Vagina (tissue), 2 donors: ENCODE results near the gene REXO1. TPM values are rescaled to one million over a fixed set of nuclear protein-coding genes. Genes with fewer than 3 reads are reported as not detected.
"Not testable (repeated sequence)": the region's sequence is repeated elsewhere in the genome, so short reads cannot be mapped to it uniquely, and the experiment has no call there.

Experiments
- DNase-seq, 2 donors: peaks; one replicate each; pipeline ENCODE4 v3.0.0-alpha.2; 2017; ENCODE audit errors: extremely low spot score in 2 of 2
- H3K27ac ChIP-seq: fragments of 200-600 bp; sonication (generic); one replicate; pipeline ENCODE4 v1.5.1; 2019
- H3K27me3 ChIP-seq: fragments of 200-600 bp; sonication (generic); one replicate; pipeline ENCODE4 v1.5.1; 2019
- H3K36me3 ChIP-seq, 2 donors: fragments of 200-600 bp; sonication (generic); one replicate each; pipeline ENCODE4 v1.5.1; 2017 to 2019
- H3K4me1 ChIP-seq: fragments of 200-600 bp; sonication (generic); one replicate; pipeline ENCODE4 v1.5.1; 2019
- H3K4me3 ChIP-seq, 2 donors: fragments of 200-600 bp; sonication (generic); 1 replicate in 1 of 2; 2 replicates in 1 of 2; pipeline ENCODE4 v1.5.1; 2016 to 2019
- H3K9me3 ChIP-seq: fragments of 200-600 bp; sonication (generic); one replicate; pipeline ENCODE4 v1.5.1; 2019
- CTCF ChIP-seq, 3 experiments: fragments of 450-650 bp in 2 of 3; fragments of 200-600 bp in 1 of 3; sonication (generic) in 1 of 3; IDR thresholded peaks; one replicate each; pipeline ENCODE4 v1.5.1; 2017 to 2019; ENCODE audit warnings: antibody characterized with exemption in 3 of 3, mild to moderate bottlenecking in 2 of 3, moderate library complexity in 2 of 3
- POLR2A ChIP-seq, 2 donors: fragments of 450-650 bp; IDR thresholded peaks; one replicate each; pipeline ENCODE4 v1.6.1; 2017; ENCODE audit warnings: antibody characterized with exemption in 2 of 2, mild to moderate bottlenecking in 2 of 2, moderate library complexity in 2 of 2
- POLR2AphosphoS5 ChIP-seq, 2 donors: sonication (generic); formaldehyde crosslinking; IDR thresholded peaks; one replicate each; pipeline ENCODE4 v1.9.0; 2017; ENCODE audit warnings: antibody characterized with exemption in 2 of 2, mild to moderate bottlenecking in 2 of 2, low read depth in 1 of 2; ENCODE audit not compliant: insufficient read depth in 1 of 2
- intact Hi-C: fragments of 100-400 bp; cut with DNase I; formaldehyde crosslinking; loops from one replicate; pipeline ENCODE4 v1.15.1; 2023
- total RNA-seq: library from RNA; depleted of rRNA; stranded (reverse); fragments of >200 nt; gene quantifications from one replicate; pipeline ENCODE4 v1.2.3, GENCODE V29; 2016

Gene REXO1
- total RNA-seq, 1 donor from 2014 or later = 19.9 TPM

GRCh38 chr19:1875646-1876495, 27.6 kb upstream of the REXO1 start:
- Histone ChIP-seq H3K4me1 (peaks cover 62% of the 10 kb centered on the region), H3K27me3 (no peaks in the 10 kb centered on the region), H3K9me3 (no peaks in the 10 kb centered on the region), H3K4me3 (peak overlapping the region; percentile 81 to 87), H3K36me3 (no peaks in the 10 kb centered on the region), H3K27ac (peak overlapping the region; percentile 85)
- intact Hi-C loops = loop anchor here (10.0 kb wide), 1 partner anchor 139 kb away; the partner anchor contains the start of gene BTBD2
- peak in 1 of 2 donors; percentile 96 for DNase-seq
- TF ChIP-seq POLR2A (IDR thresholded peaks at IDR 0.05) (peak in 1 of 2 donors; percentile 68), POLR2AphosphoS5 (IDR thresholded peaks at IDR 0.05; ENCODE audit: insufficient read depth in 1 of 2, low read depth in 1 of 2) (peak; percentile 91 to 95), CTCF (IDR thresholded peaks at IDR 0.05) (no peak)

GRCh38 chr19:1875265-1875645, 27.0 kb upstream of the REXO1 start:
- H3K36me3 ChIP-seq, DNase-seq, H3K27me3 ChIP-seq, H3K9me3 ChIP-seq: not testable (repeated sequence)
- peak overlapping the region; percentile 81 to 87 for H3K4me3 ChIP-seq
- intact Hi-C loops = loop anchor here (10.0 kb wide), 1 partner anchor 140 kb away; the partner anchor contains the start of gene BTBD2
- peak overlapping the region; percentile 85 for H3K27ac ChIP-seq
- peaks cover 56% of the 10 kb centered on the region for H3K4me1 ChIP-seq

GRCh38 chr19:1874554-1875185, 26.4 kb upstream of the REXO1 start:
- Histone ChIP-seq H3K27ac (peak overlapping the region; percentile 85), H3K36me3 (no peaks in the 10 kb centered on the region), H3K4me1 (peaks cover 51% of the 10 kb centered on the region), H3K9me3 (no peaks in the 10 kb centered on the region), H3K4me3 (peak overlapping the region; percentile 81 to 87), H3K27me3 (no peaks in the 10 kb centered on the region)
- TF ChIP-seq POLR2A (IDR thresholded peaks at IDR 0.05) = no peak
- no peak for TF ChIP-seq POLR2AphosphoS5 (IDR thresholded peaks at IDR 0.05; ENCODE audit: insufficient read depth in 1 of 2, low read depth in 1 of 2)
- no peak for TF ChIP-seq CTCF (IDR thresholded peaks at IDR 0.05)
- intact Hi-C loops = loop anchor here (10.0 kb wide), 1 partner anchor 140 kb away; the partner anchor contains the start of gene BTBD2
- no peak for DNase-seq

- H3K4me3 ChIP-seq = peak overlapping the region; percentile 1 to 37
- H3K4me1 ChIP-seq = peaks cover 51% of the 10 kb centered on the region
- intact Hi-C loops = loop anchor here (10.0 kb wide), 1 partner anchor 141 kb away; the partner anchor contains the start of gene BTBD2
- peak overlapping the region; percentile 48 for H3K27ac ChIP-seq
- TF ChIP-seq POLR2A (IDR thresholded peaks at IDR 0.05) (no peak), CTCF (IDR thresholded peaks at IDR 0.05) (no peak), POLR2AphosphoS5 (IDR thresholded peaks at IDR 0.05; ENCODE audit: insufficient read depth in 1 of 2, low read depth in 1 of 2) (no peak)
- H3K27me3 ChIP-seq = no peaks in the 10 kb centered on the region
- DNase-seq = no peak
- no peaks in the 10 kb centered on the region for H3K9me3 ChIP-seq
- H3K36me3 ChIP-seq = no peaks in the 10 kb centered on the region
Observed at GRCh38 chr19:1873524-1874473, 25.5 kb upstream of the REXO1 start.
